Mesothelial cell of epicardium (in vitro differentiated cells): Measurements from ENCODE around the gene SLC10A1. TPM values are rescaled to one million over a fixed set of nuclear protein-coding genes. Genes with fewer than 3 reads are reported as not detected.

ENCODE experiments used
- DNase-seq, 2 experiments: peaks; one replicate each; pipeline ENCODE4 v3.0.0; 2021; ENCODE audit warnings: low spot score in 2 of 2; ENCODE audit not compliant: unreplicated experiment in 2 of 2
- H3K27ac Mint-ChIP-seq: 2 replicates; pipeline ENCODE4 v1.8.0; 2021; ENCODE audit warnings: mixed read lengths
- H3K27me3 Mint-ChIP-seq: 2 replicates; pipeline ENCODE4 v1.8.0; 2021; ENCODE audit warnings: low read depth, mixed read lengths
- H3K36me3 Mint-ChIP-seq: 2 replicates; pipeline ENCODE4 v1.8.0; 2021; ENCODE audit warnings: mixed read lengths
- H3K4me1 Mint-ChIP-seq: 2 replicates; pipeline ENCODE4 v1.8.0; 2021; ENCODE audit warnings: mixed read lengths
- H3K4me3 Mint-ChIP-seq: 2 replicates; pipeline ENCODE4 v1.8.0; 2021; ENCODE audit warnings: mild to moderate bottlenecking, moderate library complexity, mixed read lengths
- H3K9me3 Mint-ChIP-seq: 2 replicates; pipeline ENCODE4 v1.8.0; 2021; ENCODE audit warnings: mixed read lengths
- total RNA-seq: library from RNA; stranded (reverse); gene quantifications from 3 replicates; pipeline ENCODE4 v1.2.1, GENCODE V29; 2021
- TF ChIP-seq, protein P1 (sequence below): fragments of 200-600 bp; sonication (generic); IDR thresholded peaks from one replicate; pipeline ENCODE4 v1.5.0; 2021; ENCODE audit warnings: antibody characterized with exemption; ENCODE audit not compliant: unreplicated experiment

Gene SLC10A1
- total RNA-seq, 1 donor from 2014 or later = not detected

DNA sequence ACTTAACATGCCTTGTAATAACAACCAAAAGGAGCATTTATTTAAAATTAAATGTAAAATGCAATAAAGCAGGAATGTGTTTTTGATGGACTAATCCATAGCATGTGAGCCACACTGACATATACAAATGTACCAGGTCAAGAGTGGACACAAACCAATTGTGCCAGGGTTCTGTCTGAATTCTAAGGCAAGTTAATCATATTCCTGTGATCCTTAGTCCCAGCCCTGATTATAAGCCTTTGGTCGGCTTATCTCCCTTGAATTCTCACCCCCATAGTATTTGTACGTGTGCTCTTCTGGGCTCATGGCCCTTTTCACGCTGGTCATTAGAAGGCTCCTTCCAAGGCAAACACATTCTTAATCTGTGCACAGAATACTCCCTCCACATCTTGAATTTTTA, 40.7 kb downstream of the SLC10A1 start:
- Mint-ChIP-seq H3K9me3 (no peaks in the 10 kb centered on the region), H3K27me3 (peaks cover 6% of the 10 kb centered on the region), H3K27ac (no peak overlapping the region), H3K4me1 (no peaks in the 10 kb centered on the region), H3K36me3 (no peaks in the 10 kb centered on the region), H3K4me3 (no peak overlapping the region)
- no peak for DNase-seq
- TF ChIP-seq, protein P1, sequence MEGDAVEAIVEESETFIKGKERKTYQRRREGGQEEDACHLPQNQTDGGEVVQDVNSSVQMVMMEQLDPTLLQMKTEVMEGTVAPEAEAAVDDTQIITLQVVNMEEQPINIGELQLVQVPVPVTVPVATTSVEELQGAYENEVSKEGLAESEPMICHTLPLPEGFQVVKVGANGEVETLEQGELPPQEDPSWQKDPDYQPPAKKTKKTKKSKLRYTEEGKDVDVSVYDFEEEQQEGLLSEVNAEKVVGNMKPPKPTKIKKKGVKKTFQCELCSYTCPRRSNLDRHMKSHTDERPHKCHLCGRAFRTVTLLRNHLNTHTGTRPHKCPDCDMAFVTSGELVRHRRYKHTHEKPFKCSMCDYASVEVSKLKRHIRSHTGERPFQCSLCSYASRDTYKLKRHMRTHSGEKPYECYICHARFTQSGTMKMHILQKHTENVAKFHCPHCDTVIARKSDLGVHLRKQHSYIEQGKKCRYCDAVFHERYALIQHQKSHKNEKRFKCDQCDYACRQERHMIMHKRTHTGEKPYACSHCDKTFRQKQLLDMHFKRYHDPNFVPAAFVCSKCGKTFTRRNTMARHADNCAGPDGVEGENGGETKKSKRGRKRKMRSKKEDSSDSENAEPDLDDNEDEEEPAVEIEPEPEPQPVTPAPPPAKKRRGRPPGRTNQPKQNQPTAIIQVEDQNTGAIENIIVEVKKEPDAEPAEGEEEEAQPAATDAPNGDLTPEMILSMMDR = no peak

DNA sequence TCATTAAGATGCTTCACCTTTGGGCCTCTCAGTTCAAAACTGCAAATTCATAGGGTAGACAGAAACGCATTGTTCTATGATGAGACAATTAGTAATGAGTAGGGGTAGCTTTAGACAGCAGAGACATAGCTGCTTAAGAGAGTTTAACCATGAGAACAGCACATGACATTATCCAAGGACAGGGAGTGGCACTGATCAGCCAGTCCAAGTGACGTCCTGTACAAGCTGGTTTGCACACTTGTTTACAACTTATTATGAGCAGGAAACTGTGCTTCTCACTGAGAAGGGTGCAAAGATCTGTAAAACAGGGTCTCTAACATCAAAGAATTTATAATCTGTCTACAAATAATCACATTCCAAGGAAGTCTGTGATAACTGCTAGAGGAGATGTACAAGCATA, 41.3 kb downstream of the SLC10A1 start:
- no peaks in the 10 kb centered on the region for H3K36me3 Mint-ChIP-seq
- TF ChIP-seq, protein P1 = no peak
- DNase-seq = no peak
- H3K27me3 Mint-ChIP-seq = peaks cover 3% of the 10 kb centered on the region
- no peak overlapping the region for H3K4me3 Mint-ChIP-seq
- no peaks in the 10 kb centered on the region for H3K9me3 Mint-ChIP-seq
- no peak overlapping the region for H3K27ac Mint-ChIP-seq
- no peaks in the 10 kb centered on the region for H3K4me1 Mint-ChIP-seq

DNA sequence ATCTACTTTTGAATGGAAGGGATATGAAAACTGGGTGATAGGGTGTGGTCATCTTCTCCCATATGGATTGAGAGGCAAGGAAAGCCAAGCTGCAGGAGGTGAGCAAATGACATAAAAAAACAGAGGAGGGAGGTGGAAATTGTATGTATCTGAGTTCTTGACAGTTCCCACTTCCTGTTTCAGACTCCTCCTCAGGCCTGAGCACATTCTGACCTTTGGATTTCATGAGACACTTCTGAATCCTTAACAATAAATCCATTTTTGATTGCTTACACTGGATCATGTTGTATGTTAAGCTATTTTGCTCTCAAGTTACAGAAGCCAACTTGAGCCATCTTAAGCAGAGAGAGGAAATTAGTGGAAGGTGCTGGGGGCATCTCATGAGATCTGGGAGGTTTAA, 41.7 kb downstream of the SLC10A1 start:
- Mint-ChIP-seq H3K9me3 (no peaks in the 10 kb centered on the region), H3K27me3 (peaks cover 1% of the 10 kb centered on the region), H3K36me3 (no peaks in the 10 kb centered on the region), H3K27ac (no peak overlapping the region), H3K4me1 (no peaks in the 10 kb centered on the region), H3K4me3 (no peak overlapping the region)
- TF ChIP-seq, protein P1 = no peak
- DNase-seq = no peak

DNA sequence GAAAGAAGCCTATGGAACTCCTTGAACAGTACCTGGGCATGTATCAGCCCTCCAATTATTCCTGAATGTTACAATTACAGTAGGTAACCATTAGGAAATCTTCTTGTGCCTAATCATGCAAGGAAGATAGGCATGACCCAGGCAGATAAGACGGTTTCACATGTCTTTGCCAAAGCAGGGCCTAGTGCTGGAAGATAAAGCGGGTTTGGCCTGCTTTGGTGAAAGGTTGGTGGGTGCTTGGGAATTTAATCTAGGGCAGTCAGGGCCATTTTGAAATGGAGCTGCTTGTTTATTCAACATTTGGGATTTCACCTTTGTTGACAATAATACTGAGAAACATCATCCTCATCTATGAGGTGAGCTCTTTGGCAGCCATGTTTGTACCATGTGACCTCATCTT, 42.6 kb downstream of the SLC10A1 start:
- TF ChIP-seq, protein P1 = no peak

DNA sequence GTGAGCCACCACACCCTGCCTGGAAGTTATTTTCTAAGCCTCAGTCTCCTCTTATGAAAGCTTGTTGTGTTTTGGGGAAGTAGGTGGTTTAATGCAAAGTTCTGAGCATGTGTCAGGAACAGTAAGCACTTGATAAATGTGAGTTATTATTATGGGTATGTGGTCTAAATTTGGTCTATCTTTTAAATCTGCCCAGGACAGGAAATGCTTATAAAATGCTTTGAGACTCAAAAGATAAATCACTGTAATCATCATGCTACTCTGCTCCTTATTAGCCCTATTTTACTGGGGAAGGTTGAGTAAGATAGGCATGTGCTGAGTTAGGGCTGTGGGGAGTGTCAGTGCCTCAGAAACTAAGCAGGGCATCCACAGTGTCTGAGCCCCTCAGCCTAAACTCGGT, 43.2 kb downstream of the SLC10A1 start:
- Mint-ChIP-seq H3K36me3 (no peaks in the 10 kb centered on the region), H3K9me3 (no peaks in the 10 kb centered on the region), H3K27ac (no peak overlapping the region), H3K4me3 (no peak overlapping the region), H3K4me1 (no peaks in the 10 kb centered on the region), H3K27me3 (peaks cover 3% of the 10 kb centered on the region)
- no peak for DNase-seq
- TF ChIP-seq, protein P1 = no peak

More for the DNA sequence above, 42.6 kb downstream of the SLC10A1 start:
- Mint-ChIP-seq H3K27ac (no peak overlapping the region), H3K4me1 (no peaks in the 10 kb centered on the region), H3K36me3 (no peaks in the 10 kb centered on the region), H3K27me3 (peaks cover 1% of the 10 kb centered on the region), H3K4me3 (no peak overlapping the region), H3K9me3 (no peaks in the 10 kb centered on the region)
- DNase-seq = no peak

DNA sequence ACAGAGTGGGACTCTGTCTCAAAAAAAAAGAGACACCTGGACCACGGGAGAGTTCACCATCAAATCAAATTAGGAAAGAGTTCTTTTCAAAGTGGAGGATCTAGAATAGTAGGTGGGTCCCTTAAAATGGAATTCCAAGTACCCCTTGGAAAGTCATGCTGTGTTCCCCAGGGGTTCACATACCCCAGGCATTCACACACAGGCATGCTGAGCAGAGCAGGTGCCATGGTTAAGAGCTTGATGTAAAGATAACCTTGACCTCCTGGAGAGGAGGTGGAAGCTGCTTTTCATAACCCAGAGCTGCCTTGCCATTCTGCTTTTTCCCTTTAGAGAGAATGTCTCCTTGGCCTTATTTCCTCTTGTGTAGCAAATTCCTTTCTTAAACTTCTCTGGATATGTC, 44.3 kb downstream of the SLC10A1 start:
- Mint-ChIP-seq H3K4me1 (no peaks in the 10 kb centered on the region), H3K27me3 (peaks cover 3% of the 10 kb centered on the region)
- TF ChIP-seq, protein P1 = no peak

More for the DNA sequence above, 44.3 kb downstream of the SLC10A1 start:
- no peaks in the 10 kb centered on the region for H3K9me3 Mint-ChIP-seq
- no peak overlapping the region for H3K27ac Mint-ChIP-seq
- H3K36me3 Mint-ChIP-seq = no peaks in the 10 kb centered on the region
- H3K4me3 Mint-ChIP-seq = no peak overlapping the region
- no peak for DNase-seq
